Fibroblast of lung (primary cell): ENCODE results near the gene E2F1. TPM values are rescaled to one million over a fixed set of nuclear protein-coding genes. Genes with fewer than 3 reads are reported as not detected.

Source experiments
- DNase-seq, 2 donors: peaks; one replicate each; pipeline versions ENCODE4 v3.0.0 to v3.0.0-alpha.2; 2010; ENCODE audit warnings: low read depth in 2 of 2
- H2AFZ ChIP-seq: 2 replicates; pipeline ENCODE4 v1.5.1; 2012; ENCODE audit warnings: low read length, control low read depth, inconsistent platforms
- H3K27ac ChIP-seq: 2 replicates; pipeline ENCODE4 v1.5.1; 2011; ENCODE audit warnings: low read length, control low read depth; ENCODE audit not compliant: insufficient read depth
- H3K27me3 ChIP-seq: 2 replicates; pipeline ENCODE4 v1.5.1; 2011; ENCODE audit warnings: mild to moderate bottlenecking, low read length; ENCODE audit not compliant: control insufficient read depth, insufficient read depth
- H3K36me3 ChIP-seq: 2 replicates; pipeline ENCODE4 v1.5.1; 2011; ENCODE audit warnings: low read length; ENCODE audit not compliant: control insufficient read depth, insufficient read depth
- H3K4me1 ChIP-seq: 2 replicates; pipeline ENCODE4 v1.5.1; 2011; ENCODE audit warnings: low read length; ENCODE audit not compliant: control insufficient read depth, insufficient read depth; ENCODE audit errors: extremely low read depth
- H3K4me2 ChIP-seq: 2 replicates; pipeline ENCODE4 v1.5.1; 2011; ENCODE audit warnings: low read length, control low read depth; ENCODE audit not compliant: insufficient read depth; ENCODE audit errors: extremely low read depth
- H3K4me3 ChIP-seq, 4 experiments: fragments of 200-600 bp in 1 of 4; sonication (generic) in 1 of 4; replicated peaks in 1 of 4; 2 replicates each; pipeline ENCODE4 v1.5.1; 2011 to 2016; ENCODE audit warnings: low read length in 4 of 4, low read depth in 3 of 4, mild to moderate bottlenecking in 3 of 4, control low read depth in 2 of 4, inconsistent platforms in 1 of 4, mixed read lengths in 1 of 4; ENCODE audit not compliant: insufficient read depth in 1 of 4; ENCODE audit errors: control extremely low read depth in 1 of 4
- H3K79me2 ChIP-seq: 2 replicates; pipeline ENCODE4 v1.5.1; 2012; ENCODE audit warnings: mild to moderate bottlenecking, low read length, inconsistent platforms; ENCODE audit not compliant: control insufficient read depth, insufficient read depth
- H3K9ac ChIP-seq: 2 replicates; pipeline ENCODE4 v1.5.1; 2011; ENCODE audit warnings: mild to moderate bottlenecking, low read length, control low read depth; ENCODE audit not compliant: insufficient read depth
- H3K9me3 ChIP-seq: 2 replicates; pipeline ENCODE4 v1.5.1; 2012; ENCODE audit warnings: low read depth, low read length; ENCODE audit not compliant: control insufficient read depth, insufficient read depth
- H4K20me1 ChIP-seq: 2 replicates; pipeline ENCODE4 v1.5.1; 2011; ENCODE audit warnings: low read length; ENCODE audit not compliant: control insufficient read depth, insufficient read depth; ENCODE audit errors: extremely low read depth
- CTCF ChIP-seq, 2 donors: IDR thresholded peaks in 1 of 2; conservative IDR thresholded peaks in 1 of 2; 1 replicate in 1 of 2; 2 replicates in 1 of 2; pipeline ENCODE4 v1.5.1; 2011 to 2012; ENCODE audit warnings: low read length in 2 of 2, control low read depth in 1 of 2, inconsistent platforms in 1 of 2, low read depth in 1 of 2, mild to moderate bottlenecking in 1 of 2
- EZH2 ChIP-seq: IDR thresholded peaks from 2 replicates; pipeline ENCODE4 v1.5.1; 2012; ENCODE audit warnings: low read length, control low read depth, mild to moderate bottlenecking; ENCODE audit errors: missing control alignments
- polyA plus RNA-seq, 2 donors: library from polyadenylated mRNA; depleted of rRNA in 1 of 2; stranded (reverse) in 1 of 2; unstranded in 1 of 2; fragments of >200 nt; gene quantifications; 2 replicates each; pipeline ENCODE4 v1.2.1, GENCODE V29; 2011 to 2012; ENCODE audit warnings: missing spikeins in 1 of 2
- total RNA-seq: library from RNA; depleted of rRNA; stranded (reverse); fragments of >200 nt; gene quantifications from 2 replicates; pipeline ENCODE4 v1.2.1, GENCODE V29; 2014

Gene E2F1
- total and polyA plus RNA-seq, 2 donors (not counting 1 experiment from before 2014, with no cell fraction given), result 2.1 to 3.5 TPM

DNA sequence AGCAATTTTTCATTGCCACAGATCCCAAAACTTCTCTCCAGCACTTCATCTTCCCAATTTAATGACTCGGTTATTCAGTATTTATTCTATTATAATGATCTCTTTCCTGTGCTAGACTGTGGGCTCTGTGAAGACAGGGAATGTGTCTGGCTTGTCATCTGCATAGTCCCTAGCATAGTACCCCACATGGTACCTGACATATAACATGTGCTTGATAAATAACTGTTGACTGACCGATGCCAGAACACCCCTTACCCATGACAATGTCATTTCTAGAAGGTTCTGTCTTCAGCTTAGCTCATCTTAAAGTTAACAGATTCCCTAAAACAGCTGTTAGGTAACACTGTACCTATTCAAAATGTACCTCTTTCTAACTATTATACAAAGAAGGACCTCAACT is 30.3 kb upstream of the E2F1 start:
- Histone ChIP-seq H4K20me1 (no peaks in the 10 kb centered on the region), H3K9ac (no peak overlapping the region), H3K4me1 (peaks cover 6% of the 10 kb centered on the region), H3K4me3 (no peak overlapping the region), H3K4me2 (no peak overlapping the region), H3K27ac (no peak overlapping the region), H3K79me2 (peaks cover 1% of the 10 kb centered on the region), H2AFZ (no peak overlapping the region), H3K9me3 (no peaks in the 10 kb centered on the region), H3K36me3 (peaks cover 2% of the 10 kb centered on the region), H3K27me3 (no peaks in the 10 kb centered on the region)
- DNase-seq, result no peak
- TF ChIP-seq EZH2, result no peak

DNA sequence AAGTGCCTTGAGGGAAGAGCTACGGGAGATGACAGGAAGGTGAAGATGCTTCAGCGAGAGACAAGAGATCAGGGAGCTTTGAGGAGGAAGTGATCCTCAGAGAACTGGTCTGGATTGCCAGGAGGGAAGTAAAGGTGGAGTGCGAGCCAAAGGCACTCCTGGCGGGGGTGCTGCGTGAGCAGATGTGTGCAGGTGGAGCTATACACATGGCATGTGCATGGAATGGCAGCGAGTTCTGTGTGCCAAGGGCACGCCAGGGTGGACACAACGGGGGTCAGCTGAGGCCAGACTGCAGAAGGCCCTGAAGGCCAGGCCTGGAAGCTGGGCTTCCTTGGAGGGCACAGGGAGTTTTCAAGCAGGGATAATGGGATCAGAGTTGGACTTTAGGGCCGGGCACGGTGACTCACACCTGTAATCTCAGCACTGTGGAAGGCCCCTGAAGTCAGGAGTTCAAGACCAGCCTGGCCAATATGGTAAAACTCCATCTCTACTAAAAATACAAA is 27.7 kb upstream of the E2F1 start:
- Histone ChIP-seq H3K27me3 (no peaks in the 10 kb centered on the region), H3K4me1 (peaks cover 3% of the 10 kb centered on the region), H3K36me3 (peaks cover 2% of the 10 kb centered on the region), H3K9ac (no peak overlapping the region), H3K4me3 (no peak overlapping the region), H4K20me1 (no peaks in the 10 kb centered on the region), H3K4me2 (no peak overlapping the region), H2AFZ (no peak overlapping the region), H3K79me2 (no peaks in the 10 kb centered on the region), H3K9me3 (no peaks in the 10 kb centered on the region), H3K27ac (no peak overlapping the region)
- DNase-seq, result no peak
- TF ChIP-seq CTCF (conservative IDR thresholded peaks at IDR 0.05 in 1 of 2, IDR thresholded peaks at IDR 0.05 in 1 of 2; ENCODE audit: low read depth in 1 of 2, low read length in 2 of 2) (no peak), EZH2 (no peak)

- H3K27me3 ChIP-seq, result no peaks in the 10 kb centered on the region
- peaks cover 2% of the 10 kb centered on the region for H3K36me3 ChIP-seq
- H3K79me2 ChIP-seq, result no peaks in the 10 kb centered on the region
- no peak overlapping the region for H3K27ac ChIP-seq
- H3K4me2 ChIP-seq, result no peak overlapping the region
- TF ChIP-seq CTCF (conservative IDR thresholded peaks at IDR 0.05 in 1 of 2, IDR thresholded peaks at IDR 0.05 in 1 of 2; ENCODE audit: low read depth in 1 of 2, low read length in 2 of 2) (no peak), EZH2 (no peak)
- H3K4me3 ChIP-seq, result no peak overlapping the region
- peaks cover 3% of the 10 kb centered on the region for H3K4me1 ChIP-seq
- H2AFZ ChIP-seq, result no peak overlapping the region
- no peaks in the 10 kb centered on the region for H4K20me1 ChIP-seq
- H3K9me3 ChIP-seq, result no peaks in the 10 kb centered on the region
- H3K9ac ChIP-seq, result no peak overlapping the region
- no peak for DNase-seq
Observed at GRCh38 chr20:33711446-33711738, 25.2 kb upstream of the E2F1 start.
